ENCODE results near the gene ZNRF1.
A peak's percentile ranks its signal among the peaks of the same experiment; 100 is the strongest.

GRCh38 chr16:75087375-75087979 lies 88.7 kb downstream of the ZNRF1 start:
- TF ChIP-seq CTCF (IDR thresholded peaks at IDR 0.05) (no peak), POLR2AphosphoS5 (IDR thresholded peaks at IDR 0.05) (peak; percentile 77), POLR2A (IDR thresholded peaks at IDR 0.05) (no peak), EP300 (IDR thresholded peaks at IDR 0.05) (no peak)
